HepG2 (cell line): ENCODE measurements around the gene PRKAR2A. TPM values are rescaled to one million over a fixed set of nuclear protein-coding genes. Genes with fewer than 3 reads are reported as not detected.

ENCODE experiments used
- ATAC-seq: fragments of 200-7000 bp; cut with Tn5 transposase; 3 replicates; pipeline ENCODE4 v1.9.1; 2020; ENCODE audit warnings: mild to moderate bottlenecking, moderate library complexity
- BruUV-seq: library from RNA; stranded (reverse); fragments of 400-500 nt; replicated peaks from 2 replicates; lab custom pipeline; 2021; lab: Mats Ljungman, UMichigan
- CTCF ChIA-PET: fragments of 300-600 bp; formaldehyde crosslinking; extraction: SDS; loops from one replicate; lab custom pipeline; 2021; ENCODE audit warnings: low total read pairs, inconsistent platforms, low intra/inter-chr PET ratio; lab: Yijun Ruan, JAX
- POLR2A ChIA-PET: fragments of 350-600 bp; sonication (Branson Sonifier 250); formaldehyde crosslinking; loops from one replicate; lab custom pipeline; 2020; ENCODE audit warnings: antibody characterized with exemption, inconsistent platforms; lab: Yijun Ruan, JAX
- DNase-seq: peaks from one replicate; pipeline ENCODE4 v3.0.0-alpha.2; 2015; ENCODE audit warnings: low spot score
- FAIRE-seq: peaks from 3 replicates; lab custom pipeline; 2011; peaks lifted over from hg19 to GRCh38; lab: Jason Lieb, UNC
- H2AFZ ChIP-seq: one replicate; pipeline ENCODE4 v1.6.1; 2011; ENCODE audit warnings: low read length, inconsistent platforms
- H3K27ac ChIP-seq: fragments of 300-600 bp; 3 replicates; pipeline ENCODE4 v1.8.0; 2011; ENCODE audit warnings: mixed run types, mild to moderate bottlenecking, mixed read lengths, low read length, inconsistent platforms; ENCODE audit not compliant: insufficient read depth; ENCODE audit errors: extremely low read length
- H3K27me3 ChIP-seq, 2 experiments: fragments of 200-600 bp in 1 of 2; 2 replicates in 1 of 2; 3 replicates in 1 of 2; pipeline versions ENCODE4 v1.6.0 to v1.8.0; 2011; ENCODE audit warnings: low read length in 2 of 2, mild to moderate bottlenecking in 2 of 2, moderate library complexity in 2 of 2, inconsistent platforms in 1 of 2; ENCODE audit not compliant: insufficient read depth in 2 of 2, control insufficient read depth in 1 of 2
- H3K36me3 ChIP-seq, 2 experiments: fragments of 200-600 bp in 1 of 2; replicated peaks in 1 of 2; 2 replicates in 1 of 2; 3 replicates in 1 of 2; pipeline versions ENCODE4 v1.5.1 to v1.8.0; 2011; ENCODE audit warnings: low read length in 2 of 2, inconsistent platforms in 1 of 2; ENCODE audit not compliant: insufficient read depth in 2 of 2, control insufficient read depth in 1 of 2
- H3K4me1 ChIP-seq: 2 replicates; pipeline ENCODE4 v1.5.1; 2012; ENCODE audit warnings: low read length, inconsistent platforms; ENCODE audit not compliant: insufficient read depth
- H3K4me2 ChIP-seq: 2 replicates; pipeline ENCODE4 v1.6.0; 2011; ENCODE audit warnings: low read depth, low read length, inconsistent platforms
- H3K4me3 ChIP-seq, 3 experiments: fragments of 200-600 bp in 1 of 3; sonication (generic), shearing (Covaris generic) in 1 of 3; replicated peaks in 1 of 3; 2 replicates each; pipeline ENCODE4 v1.5.1; 2011 to 2016; ENCODE audit warnings: low read length in 3 of 3, inconsistent platforms in 2 of 3, low read depth in 2 of 3, mild to moderate bottlenecking in 2 of 3, control low read depth in 1 of 3, mixed read lengths in 1 of 3; ENCODE audit not compliant: insufficient read depth in 1 of 3
- H3K79me2 ChIP-seq: one replicate; pipeline ENCODE4 v1.6.1; 2011; ENCODE audit warnings: low read length, inconsistent platforms; ENCODE audit not compliant: insufficient read depth
- H3K9ac ChIP-seq: 2 replicates; pipeline ENCODE4 v1.6.0; 2011; ENCODE audit warnings: mild to moderate bottlenecking, low read depth, low read length, inconsistent platforms; ENCODE audit not compliant: insufficient read depth
- H3K9me3 ChIP-seq: 2 replicates; pipeline ENCODE4 v1.5.1; 2012; ENCODE audit warnings: mild to moderate bottlenecking, low read length
- H4K20me1 ChIP-seq: 2 replicates; pipeline ENCODE4 v1.6.0; 2011; ENCODE audit warnings: inconsistent platforms, mild to moderate bottlenecking, low read length, moderate library complexity; ENCODE audit not compliant: insufficient read depth
- ARHGAP35 ChIP-seq: sonication (generic); formaldehyde crosslinking; IDR thresholded peaks from 2 replicates; pipeline ENCODE4 v1.9.0; 2022; ENCODE audit warnings: mild to moderate bottlenecking, inconsistent platforms, moderate library complexity, missing genetic modification reagents, borderline replicate concordance
- HNRNPUL1 ChIP-seq: fragments of 200-400 bp; formaldehyde crosslinking; IDR thresholded peaks from 2 replicates; pipeline ENCODE4 v1.6.1; 2017; ENCODE audit warnings: low read depth, mild to moderate bottlenecking, low read length, moderate library complexity
- NAIF1 ChIP-seq: sonication (generic); formaldehyde crosslinking; IDR thresholded peaks from 2 replicates; pipeline ENCODE4 v1.5.0; 2020; ENCODE audit warnings: mild to moderate bottlenecking, missing genetic modification reagents, borderline replicate concordance
- NFIB ChIP-seq: sonication (generic); formaldehyde crosslinking; IDR thresholded peaks from 2 replicates; pipeline ENCODE4 v1.9.0; 2021; ENCODE audit warnings: missing genetic modification reagents, mild to moderate bottlenecking, borderline replicate concordance
- NPAS2 ChIP-seq: sonication (generic); formaldehyde crosslinking; IDR thresholded peaks from 2 replicates; pipeline ENCODE4 v1.8.0; 2022; ENCODE audit warnings: mild to moderate bottlenecking, missing genetic modification reagents, borderline replicate concordance
- PHB2 ChIP-seq: fragments of 450-650 bp; IDR thresholded peaks from 2 replicates; pipeline ENCODE4 v1.6.1; 2018; ENCODE audit not compliant: partially characterized antibody
- PHF8 ChIP-seq: sonication (generic); formaldehyde crosslinking; IDR thresholded peaks from 2 replicates; pipeline ENCODE4 v1.5.0; 2020; ENCODE audit warnings: missing genetic modification reagents
- RNF219 ChIP-seq: sonication (generic); formaldehyde crosslinking; IDR thresholded peaks from 2 replicates; pipeline ENCODE4 v1.5.0; 2020; ENCODE audit warnings: mild to moderate bottlenecking, missing genetic modification reagents
- TCF12 ChIP-seq, 2 experiments: fragments of 450-650 bp in 1 of 2; sonication (generic) in 1 of 2; formaldehyde crosslinking in 1 of 2; IDR thresholded peaks; 2 replicates each; pipeline versions ENCODE4 v1.6.1 to v1.8.0; 2017 to 2022; ENCODE audit warnings: antibody characterized with exemption in 1 of 2, mild to moderate bottlenecking in 1 of 2, missing genetic modification reagents in 1 of 2, moderate library complexity in 1 of 2
- ZBTB20 ChIP-seq: sonication (generic); formaldehyde crosslinking; IDR thresholded peaks from 2 replicates; pipeline ENCODE4 v1.8.1; 2023; ENCODE audit warnings: missing genetic modification reagents, low read depth, mild to moderate bottlenecking, borderline replicate concordance
- ZFP1 ChIP-seq: IDR thresholded peaks from 2 replicates; pipeline ENCODE4 v1.6.1; 2016
- ZFP82 ChIP-seq: sonication (generic); formaldehyde crosslinking; IDR thresholded peaks from 2 replicates; pipeline ENCODE4 v1.5.1; 2020; ENCODE audit warnings: mild to moderate bottlenecking, missing genetic modification reagents, borderline replicate concordance
- ZNF225 ChIP-seq: sonication (generic); formaldehyde crosslinking; IDR thresholded peaks from 2 replicates; pipeline ENCODE4 v1.4.0; 2020; ENCODE audit warnings: mild to moderate bottlenecking, missing genetic modification reagents
- ZNF264 ChIP-seq: sonication (generic); formaldehyde crosslinking; IDR thresholded peaks from 2 replicates; pipeline ENCODE4 v1.4.0; 2020; ENCODE audit warnings: missing genetic modification reagents
- ZNF329 ChIP-seq: sonication (generic); formaldehyde crosslinking; IDR thresholded peaks from 2 replicates; pipeline ENCODE4 v1.9.0; 2021; ENCODE audit warnings: low read depth, mild to moderate bottlenecking, missing genetic modification reagents
- ZNF430 ChIP-seq: sonication (generic); formaldehyde crosslinking; IDR thresholded peaks from 2 replicates; pipeline ENCODE4 v1.9.0; 2021; ENCODE audit warnings: mild to moderate bottlenecking, missing genetic modification reagents
- ZNF460 ChIP-seq: sonication (generic); formaldehyde crosslinking; IDR thresholded peaks from 2 replicates; pipeline ENCODE4 v1.5.1; 2020; ENCODE audit warnings: missing genetic modification reagents, mild to moderate bottlenecking, borderline replicate concordance
- ZNF589 ChIP-seq: sonication (generic); formaldehyde crosslinking; conservative IDR thresholded peaks from 2 replicates; pipeline ENCODE4 v1.8.0; 2022; ENCODE audit warnings: mild to moderate bottlenecking, moderate library complexity, missing genetic modification reagents
- ZNF614 ChIP-seq: IDR thresholded peaks from 2 replicates; pipeline ENCODE4 v1.6.1; 2018; ENCODE audit warnings: missing biosample characterization, missing genetic modification reagents, inconsistent platforms, borderline replicate concordance
- ZNF678 ChIP-seq: sonication (generic); formaldehyde crosslinking; IDR thresholded peaks from 2 replicates; pipeline ENCODE4 v1.4.0; 2020; ENCODE audit warnings: mild to moderate bottlenecking, missing genetic modification reagents
- ZNF720 ChIP-seq: sonication (generic); formaldehyde crosslinking; IDR thresholded peaks from 2 replicates; pipeline ENCODE4 v1.4.0; 2020; ENCODE audit warnings: missing genetic modification reagents
- ZSCAN9 ChIP-seq: IDR thresholded peaks from 2 replicates; pipeline ENCODE4 v1.6.1; 2016; ENCODE audit warnings: borderline replicate concordance
- WGBS: methylation state at CpG from one replicate; pipeline ENCODE4 v1.1.6; 2017; ENCODE audit warnings: low lambda C conversion rate; 5-methylcytosine and 5-hydroxymethylcytosine counted together
- in situ Hi-C: cut with HindIII; loops from 2 replicates; pipeline ENCODE4 v1.10.0; 2017; ENCODE audit warnings: low pct_unique_long_range_greater_than_20kb; ENCODE audit not compliant: extremely low pct_ligation_motif_present
- intact Hi-C: fragments of 100-400 bp; cut with micrococcal nuclease; formaldehyde crosslinking; loops from one replicate; pipeline ENCODE4 v1.10.0; 2022; ENCODE audit not compliant: unreplicated experiment
- polyA plus RNA-seq, 8 experiments: library from polyadenylated mRNA; depleted of rRNA in 3 of 8; stranded (reverse) in 7 of 8; unstranded in 1 of 8; fragments of >200 nt; fragmentation: Illumina TruSeq in 4 of 8; extraction: Trizol in 4 of 8; gene quantifications; 2 replicates each; pipeline versions ENCODE4 v1.2.1 to v1.2.3, GENCODE V29; 2011 to 2016; ENCODE audit warnings: low read depth in 4 of 8, missing spikeins in 1 of 8, mixed read lengths in 1 of 8; ENCODE audit not compliant: insufficient read depth in 1 of 8
- total RNA-seq, 5 experiments: library from RNA; depleted of rRNA; stranded (reverse); fragments of >200 nt; fragmentation: Illumina TruSeq; extraction: Trizol; gene quantifications; 2 replicates each; pipeline ENCODE4 v1.2.3, GENCODE V29; 2016; ENCODE audit warnings: low read depth in 1 of 5

The PRKAR2A gene
- total and polyA plus RNA-seq, 2 of the 13 experiments (the other 11 are each of a cell fraction or from before 2014, with no cell fraction given), result 11.8 to 29.2 TPM

- no peak for TF ChIP-seq ZNF225 (CRISPR knock-in tag)
These were observed 130.5 kb downstream of the PRKAR2A start, which contains the start of gene IP6K2 (continued) for GRCh38 chr3:48716982-48717746.

- Histone ChIP-seq H3K36me3 (peaks cover 1 to 13% of the 10 kb centered on the region in 2 experiments), H4K20me1 (peaks cover 35% of the 10 kb centered on the region), H3K9me3 (no peaks in the 10 kb centered on the region), H3K27ac (peak overlapping the region; percentile 97), H3K4me2 (peak overlapping the region; percentile 75), H2AFZ (no peak overlapping the region), H3K27me3 (no peaks in the 10 kb centered on the region; a peak in 1 of 5 replicates), H3K9ac (peak overlapping the region; percentile 100), H3K79me2 (peaks cover 54% of the 10 kb centered on the region), H3K4me1 (peaks cover 60% of the 10 kb centered on the region), H3K4me3 (peak overlapping the region; percentile 96 to 98 (median 97))
- WGBS, result 2% methylated on average over 7 of the region's 16 CpGs
- in situ Hi-C loops, result no loop called here
- POLR2A ChIA-PET, result interaction anchor here (0.7 to 5.3 kb wide), 16 partner anchors 9 to 377 kb away, joined by 3 to 59 read pairs (median 4); partner anchors contain the start of genes CCDC51, PFKFB4, QRICH1 and SLC26A6
- BruUV-seq, result no TSS peak
- CTCF ChIA-PET, result no interaction called here
- intact Hi-C loops, result no loop called here
- DNase-seq (no peak), ATAC-seq (no peak), FAIRE-seq (no peak)
- TF ChIP-seq PHF8 (CRISPR knock-in tag) (no peak), ZFP1 (CRISPR knock-in tag) (no peak), PHB2 (no peak), ARHGAP35 (no peak), ZNF460 (CRISPR knock-in tag) (no peak), ZBTB20 (CRISPR knock-in tag) (no peak), ZNF589 (no peak), ZNF720 (CRISPR knock-in tag) (no peak), ZNF678 (CRISPR knock-in tag) (no peak), NFIB (CRISPR knock-in tag) (no peak), ZNF614 (CRISPR knock-in tag) (no peak), TCF12 (IDR thresholded peaks at IDR 0.05) (no peak), TCF12 (CRISPR knock-in tag; IDR thresholded peaks at IDR 0.05) (no peak), ZNF264 (CRISPR knock-in tag) (no peak), HNRNPUL1 (no peak), ZNF430 (CRISPR knock-in tag) (no peak), ZSCAN9 (CRISPR knock-in tag) (no peak), NAIF1 (CRISPR knock-in tag) (peak; percentile 23; the same call in 1 of the 2 replicates), ZFP82 (0 out of 2 replicates have a peak, but pooled peaks have one; percentile 67), NPAS2 (CRISPR knock-in tag) (no peak), ZNF329 (no peak), RNF219 (no peak)
These were observed 131.1 kb downstream of the PRKAR2A start for GRCh38 chr3:48716508-48716981.
